NCI-H2196 (cell line): ENCODE results near the gene GCC2.
"Not testable (repeated sequence)": the region's sequence is repeated elsewhere in the genome, so short reads cannot be mapped to it uniquely, and the experiment has no call there.

ENCODE experiments used
- DNase-seq: peaks from one replicate; lab custom pipeline; 2025; ENCODE audit not compliant: unreplicated experiment; lab: John Stamatoyannopoulos, UW

Gene GCC2

DNA sequence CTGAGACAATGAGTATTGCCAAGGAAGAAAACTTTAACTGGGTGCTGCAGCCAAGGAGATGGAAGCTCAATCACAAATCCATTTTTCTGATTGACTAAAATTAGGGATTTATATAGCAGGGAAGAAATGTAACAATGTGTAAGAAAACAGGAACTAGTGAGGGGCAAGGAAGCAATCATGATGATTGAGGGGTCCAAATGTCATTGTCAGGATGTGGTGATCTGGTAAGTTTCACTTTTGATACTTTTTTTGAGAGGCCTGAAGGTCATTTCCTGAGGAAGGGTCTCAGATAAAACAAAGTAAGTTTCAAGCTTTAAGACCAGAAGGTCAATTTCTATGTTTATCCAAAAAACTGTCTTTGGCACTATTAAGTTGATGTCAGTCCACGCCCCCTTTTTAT, 12.0 kb upstream of the GCC2 start:
- no peak for DNase-seq

DNA sequence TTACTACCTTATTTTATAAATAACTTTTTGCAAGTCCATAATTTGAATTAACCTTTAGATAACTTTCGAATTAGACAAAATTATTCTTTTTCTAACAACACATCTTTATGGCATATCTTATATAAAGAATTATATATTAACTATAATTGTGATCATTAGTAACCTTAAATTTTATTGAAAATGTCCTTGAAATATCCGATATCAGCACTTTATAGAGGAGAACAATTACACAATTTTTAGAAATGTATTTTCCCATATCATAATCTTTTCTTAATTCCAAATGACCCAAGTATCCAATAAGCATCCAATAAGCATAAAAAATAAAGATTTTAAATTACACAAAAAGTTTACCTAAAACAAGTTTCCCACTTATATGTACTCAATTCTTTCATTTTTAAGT, 7.3 kb upstream of the GCC2 start:
- DNase-seq, result no peak

DNA sequence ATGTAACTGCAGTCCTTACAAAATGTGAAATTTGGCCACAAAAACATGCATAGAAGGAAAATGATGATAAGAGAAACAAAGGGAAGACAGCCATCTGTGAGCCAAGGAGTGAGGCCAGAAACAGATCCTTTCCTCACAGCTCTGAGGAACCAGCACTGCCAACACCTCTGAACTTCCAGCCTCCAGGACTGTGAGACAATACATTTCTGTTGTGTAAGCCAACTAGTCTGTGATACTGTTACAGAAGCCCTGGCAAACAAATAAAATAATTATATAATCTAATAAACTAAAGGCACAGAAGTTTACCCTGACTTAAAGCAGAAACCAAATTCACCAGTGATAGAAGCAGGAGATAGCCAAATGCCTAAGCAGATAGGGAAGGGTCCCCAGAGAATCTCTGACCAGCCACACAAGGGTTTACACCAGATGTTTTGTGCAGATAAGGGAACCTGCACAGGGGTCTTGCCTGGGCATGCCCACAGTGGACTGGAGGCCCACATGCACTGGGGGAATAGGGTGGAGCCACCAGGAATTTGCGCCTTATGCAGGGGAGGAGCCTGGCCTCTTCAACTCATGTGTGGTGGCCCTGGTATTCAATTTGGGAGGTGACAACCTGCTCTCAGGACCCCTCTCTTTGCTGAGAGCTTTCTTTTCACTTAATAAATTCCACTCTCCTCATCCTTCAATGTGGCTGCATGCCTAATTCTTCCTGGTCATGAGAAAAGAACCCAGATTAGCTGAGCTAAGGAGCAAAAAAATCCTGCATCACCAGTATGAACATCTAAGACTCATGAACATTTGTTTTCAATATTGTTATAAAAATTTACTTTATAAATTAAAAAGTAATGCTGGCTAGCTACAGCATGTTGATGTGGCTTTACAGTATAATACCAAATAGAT, 3.8 kb upstream of the GCC2 start:
- no peak for DNase-seq

DNA sequence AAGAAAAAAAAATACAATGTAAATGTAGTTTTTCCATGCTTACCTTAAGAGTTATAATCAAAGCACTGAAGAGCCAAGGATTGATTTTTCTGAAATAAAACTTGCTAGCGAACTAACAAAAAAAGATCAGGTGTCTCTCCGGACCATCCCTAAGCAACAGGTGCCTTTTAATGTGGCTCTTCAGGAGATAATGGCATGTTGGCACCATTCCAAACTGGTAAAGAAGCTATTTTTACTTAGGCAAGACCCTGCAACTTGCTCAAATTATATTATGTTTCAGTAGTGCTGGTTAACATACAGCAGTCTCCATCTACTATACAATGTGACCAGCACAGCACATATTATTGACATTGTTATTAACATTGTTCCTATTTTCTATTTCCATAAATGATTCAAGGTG, 2.3 kb upstream of the GCC2 start:
- no peak for DNase-seq

DNA sequence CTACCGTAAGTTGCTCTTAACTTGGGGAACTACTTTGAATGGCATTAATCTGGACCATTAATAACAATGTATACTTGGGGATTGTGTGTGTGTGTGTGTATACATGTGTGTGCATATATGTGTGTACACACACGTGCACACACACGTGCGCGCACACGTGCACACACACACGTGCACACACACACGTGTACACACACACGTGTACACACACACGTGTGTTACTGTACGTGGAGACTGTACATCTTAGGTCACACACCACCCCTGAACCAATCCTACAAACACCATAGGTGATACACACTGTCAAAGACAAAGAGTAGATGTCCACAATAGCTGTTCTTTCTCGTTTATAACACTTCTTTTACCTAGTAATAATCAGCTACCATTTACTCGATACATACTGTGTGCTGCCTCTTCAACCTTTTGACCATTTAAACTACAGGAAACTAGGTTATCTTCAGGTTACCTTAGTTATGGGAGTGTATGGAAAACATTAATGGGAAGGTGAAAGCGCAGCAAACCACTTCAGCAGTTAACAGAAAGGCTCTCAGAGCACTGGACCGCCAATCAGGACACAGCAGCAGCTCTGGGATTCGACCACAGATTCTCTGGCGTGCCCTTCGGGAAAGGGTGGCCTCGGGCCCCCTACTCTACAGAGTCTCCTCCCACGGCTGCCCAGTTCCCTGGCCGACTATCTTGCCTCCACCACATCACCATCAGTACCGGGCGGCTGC, 894 bp upstream of the GCC2 start:
- peak; percentile 23 for DNase-seq

DNA sequence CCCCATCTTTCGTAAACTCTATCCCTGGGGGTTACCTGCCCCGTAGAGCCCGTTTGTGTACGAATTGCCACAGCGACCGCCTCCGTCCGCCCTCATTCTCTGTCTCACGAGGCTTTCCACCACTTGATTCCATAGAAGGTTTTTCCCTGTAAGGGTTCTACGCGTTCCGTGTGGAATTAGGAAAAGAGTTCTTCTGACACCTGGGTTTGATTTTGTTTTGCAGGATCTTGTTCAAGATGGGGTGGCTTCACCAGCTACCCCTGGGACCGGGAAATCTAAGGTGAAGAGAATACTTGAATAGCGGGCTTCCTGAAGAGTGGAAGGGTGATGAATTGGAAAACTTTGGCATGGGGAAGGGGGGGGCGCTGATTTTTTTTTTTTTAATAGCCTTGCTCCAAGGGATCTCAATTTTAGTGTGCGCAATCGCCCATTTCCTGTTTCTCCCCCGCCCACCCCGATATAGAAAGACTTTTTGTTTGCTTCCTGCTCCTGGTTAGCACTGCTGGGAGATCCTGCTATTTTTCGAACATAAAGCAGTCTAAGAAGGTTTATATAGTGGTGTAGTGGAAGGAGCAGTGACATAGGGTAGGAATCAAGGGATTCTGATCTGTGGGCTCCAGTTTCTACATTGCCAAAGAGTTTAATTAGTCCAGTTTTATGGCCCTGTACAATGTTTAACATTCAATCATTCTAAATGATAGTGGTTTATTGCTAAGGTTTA, 564 bp downstream of the GCC2 start:
- peak; percentile 41 for DNase-seq

DNA sequence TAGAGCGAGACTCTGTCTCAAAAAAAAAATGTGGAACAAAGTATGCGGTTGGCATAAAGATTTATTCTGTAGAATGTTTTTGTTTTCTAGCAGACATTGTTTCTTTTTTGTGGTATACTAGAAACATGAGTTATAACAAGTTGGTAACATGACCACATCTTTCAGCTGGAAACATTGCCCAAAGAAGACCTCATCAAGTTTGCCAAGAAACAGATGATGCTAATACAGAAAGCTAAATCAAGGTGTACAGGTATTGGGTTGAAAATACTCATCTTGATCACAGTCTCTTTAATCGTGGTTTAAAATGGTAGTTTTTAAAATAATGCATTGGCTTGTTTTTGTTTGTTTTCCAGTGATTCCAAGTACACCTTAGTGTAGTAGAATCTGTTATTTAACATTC, 1.9 kb downstream of the GCC2 start:
- DNase-seq, result no peak

DNA sequence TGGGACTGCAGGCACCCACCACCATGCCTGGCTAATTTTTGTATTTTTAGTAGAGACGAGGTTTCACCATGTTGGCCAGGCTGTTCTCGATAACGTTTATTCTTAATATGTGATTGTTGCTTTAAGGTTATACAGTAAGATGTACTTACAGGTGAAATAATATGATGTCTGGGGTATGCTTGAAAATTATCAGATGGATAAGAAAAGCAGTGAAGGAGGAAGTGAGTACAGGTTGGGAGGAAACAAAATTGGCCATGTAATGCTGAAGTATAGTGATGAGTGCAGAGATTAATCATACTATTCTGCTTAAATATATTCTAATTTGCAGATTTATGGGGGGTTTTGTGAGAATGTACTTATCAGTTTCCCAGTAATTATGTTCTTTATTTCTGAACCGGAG, 3.0 kb downstream of the GCC2 start:
- no peak for DNase-seq

DNA sequence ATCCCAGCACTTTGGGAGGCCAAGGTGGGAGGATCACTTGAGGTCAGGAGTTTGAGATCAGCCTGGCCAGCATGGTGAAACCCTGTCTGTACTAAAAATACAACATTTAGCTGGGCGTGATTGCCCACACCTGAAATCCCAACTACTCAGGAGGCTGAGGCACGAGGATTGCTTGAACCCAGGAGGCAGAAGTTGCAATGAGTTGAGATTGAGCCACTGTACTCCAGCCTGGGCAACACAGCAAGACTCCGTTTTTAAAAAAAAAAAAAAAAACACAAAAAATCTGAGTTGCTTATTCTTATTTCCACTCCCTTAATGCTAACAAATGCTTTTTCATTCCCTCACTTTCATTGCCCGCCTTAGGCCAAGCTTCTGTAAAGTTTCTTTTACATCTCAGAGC, 4.5 kb downstream of the GCC2 start:
- not testable (repeated sequence) for DNase-seq

DNA sequence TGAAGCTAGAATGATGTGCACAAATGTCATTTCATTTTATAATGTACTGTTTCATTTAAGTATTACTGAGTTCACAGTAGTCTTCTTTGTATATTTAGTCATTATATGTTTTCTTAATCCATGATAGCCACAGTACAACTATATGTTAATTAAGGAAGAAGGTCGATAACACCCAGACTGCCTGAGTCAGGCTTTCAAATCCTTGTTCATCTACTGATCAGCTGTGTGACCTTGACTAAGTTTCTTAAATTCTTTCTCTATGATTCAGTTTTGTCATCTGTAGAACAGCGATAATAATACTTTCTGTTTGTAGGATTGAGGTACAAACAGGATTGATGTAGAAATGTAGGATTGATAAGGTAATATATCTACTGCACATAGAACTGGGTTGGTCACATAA, 5.4 kb downstream of the GCC2 start:
- no peak for DNase-seq

DNA sequence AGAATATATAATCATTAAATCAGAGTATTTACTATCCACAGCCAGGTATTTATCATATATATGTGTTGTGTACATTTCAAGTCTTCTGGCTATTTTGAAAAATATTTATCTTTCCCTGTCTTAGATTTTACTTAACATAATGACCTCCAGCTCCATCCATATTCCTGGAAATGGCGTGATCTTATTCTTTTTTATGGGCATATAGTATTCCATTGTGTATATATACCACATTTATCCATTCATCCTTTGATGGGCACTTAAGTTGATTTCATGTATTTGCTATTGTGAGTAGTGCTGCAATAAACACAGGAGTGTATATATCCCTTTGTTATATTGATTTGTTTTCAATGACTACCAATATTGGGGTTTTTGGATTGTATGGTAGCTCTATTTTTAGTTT, 6.6 kb downstream of the GCC2 start:
- DNase-seq, result no peak

DNA sequence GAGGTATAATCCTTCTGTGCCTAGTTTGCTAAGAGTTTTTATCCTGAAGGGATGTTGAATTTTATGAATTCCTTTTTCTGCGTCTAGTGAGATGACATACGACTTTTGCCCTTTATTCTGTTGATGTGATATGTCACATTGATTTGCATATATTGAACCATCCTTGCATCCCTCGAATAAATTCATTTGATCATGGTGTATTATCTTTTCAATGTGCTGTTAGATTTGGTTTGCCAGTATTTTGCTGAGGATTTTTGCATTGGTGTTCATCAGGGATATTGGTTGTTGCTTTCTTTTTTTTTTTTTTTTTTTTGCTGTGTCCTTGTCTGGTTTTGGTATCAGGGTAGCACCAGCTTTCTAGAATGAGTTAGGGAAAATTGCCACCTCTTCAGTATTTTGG, 9.1 kb downstream of the GCC2 start:
- no peak for DNase-seq

DNA sequence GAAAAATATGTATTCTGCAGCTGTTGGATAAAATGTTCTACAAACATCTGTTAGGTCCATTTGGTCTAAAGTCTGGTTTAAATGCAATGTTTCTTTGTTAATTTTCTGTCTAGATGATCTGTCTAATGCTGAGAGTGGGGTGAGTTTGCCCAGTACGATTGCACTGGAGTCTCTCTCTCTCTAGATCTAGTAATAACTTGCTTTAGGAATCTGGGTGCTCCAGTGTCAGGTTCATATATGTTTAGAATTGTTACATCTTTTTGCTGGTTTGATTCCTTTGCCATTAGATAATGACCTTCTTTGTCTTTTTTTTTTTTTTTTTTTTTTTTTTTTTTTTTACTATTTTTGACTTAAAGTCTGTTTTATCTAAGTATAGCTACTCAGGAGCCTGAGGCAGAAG, 10.4 kb downstream of the GCC2 start:
- DNase-seq, result no peak

DNA sequence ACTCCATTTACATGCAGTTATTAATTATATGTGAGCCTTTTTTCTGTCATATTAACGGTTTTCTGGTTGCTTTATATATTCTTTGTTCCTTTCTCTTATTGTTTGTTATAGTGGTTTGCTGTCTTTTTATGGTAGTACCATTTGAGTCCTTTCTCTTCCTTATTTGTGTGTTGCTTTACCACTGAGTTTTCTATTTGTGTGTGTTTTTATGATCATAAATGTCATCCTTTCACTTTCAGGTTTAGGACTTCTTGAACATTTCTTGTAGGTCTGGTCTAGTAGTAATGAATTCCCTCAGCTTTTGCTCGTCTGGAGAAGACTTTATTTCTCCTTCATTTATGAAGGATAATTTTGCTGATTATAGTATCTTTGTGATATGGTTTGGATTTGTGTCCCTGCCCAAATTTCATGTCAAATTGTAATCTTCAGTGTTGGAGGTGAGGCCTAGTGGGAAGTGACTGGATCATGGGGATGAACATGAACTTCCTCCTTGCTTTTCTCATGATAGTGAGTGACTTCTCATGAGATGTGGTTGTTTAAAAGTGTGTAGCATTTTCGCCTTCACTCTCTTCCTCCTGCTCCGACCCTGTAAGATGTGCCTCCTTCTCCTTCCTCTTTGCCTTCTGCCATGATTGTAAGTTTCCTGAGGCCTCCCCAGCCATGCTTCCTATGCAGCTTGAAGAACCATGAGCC, 11.5 kb downstream of the GCC2 start:
- no peak for DNase-seq

DNA sequence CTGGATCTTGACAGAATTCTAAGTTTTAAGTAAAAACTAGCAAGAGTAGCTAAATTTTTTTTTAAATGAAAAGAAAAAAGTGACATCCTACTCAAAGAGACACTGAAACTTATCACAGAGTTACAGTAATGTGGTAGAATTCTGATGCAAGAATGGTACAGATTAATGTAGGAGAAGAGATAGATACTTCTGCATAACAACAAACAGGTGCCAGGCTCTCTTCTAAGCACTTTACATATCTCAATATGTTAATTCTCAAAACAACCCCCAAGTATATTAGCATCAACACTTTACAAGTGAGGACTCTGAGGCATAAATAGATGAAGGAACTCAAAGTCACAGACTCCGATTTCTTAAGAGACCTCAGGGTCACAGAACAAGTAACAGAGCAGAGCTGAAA, 28.1 kb downstream of the GCC2 start:
- no peak for DNase-seq

DNA sequence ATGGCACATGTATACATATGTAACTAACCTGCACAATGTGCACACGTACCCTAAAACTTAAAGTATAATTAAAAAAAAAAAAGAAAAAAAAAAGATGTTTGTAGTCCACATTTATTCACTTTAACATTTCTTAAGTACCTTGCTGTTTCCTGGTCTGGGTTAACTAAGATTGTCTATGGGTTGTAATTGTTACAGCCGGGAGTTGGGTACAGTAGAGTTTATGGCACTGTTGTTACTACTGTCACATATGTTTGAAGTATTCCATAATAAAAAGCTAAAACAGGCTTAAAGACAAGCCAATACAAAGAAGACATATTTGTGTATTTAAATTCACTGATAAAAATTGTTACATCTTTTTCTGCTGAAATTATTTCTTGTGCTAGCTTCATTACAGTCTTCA, 36.2 kb downstream of the GCC2 start:
- DNase-seq, result no peak

DNA sequence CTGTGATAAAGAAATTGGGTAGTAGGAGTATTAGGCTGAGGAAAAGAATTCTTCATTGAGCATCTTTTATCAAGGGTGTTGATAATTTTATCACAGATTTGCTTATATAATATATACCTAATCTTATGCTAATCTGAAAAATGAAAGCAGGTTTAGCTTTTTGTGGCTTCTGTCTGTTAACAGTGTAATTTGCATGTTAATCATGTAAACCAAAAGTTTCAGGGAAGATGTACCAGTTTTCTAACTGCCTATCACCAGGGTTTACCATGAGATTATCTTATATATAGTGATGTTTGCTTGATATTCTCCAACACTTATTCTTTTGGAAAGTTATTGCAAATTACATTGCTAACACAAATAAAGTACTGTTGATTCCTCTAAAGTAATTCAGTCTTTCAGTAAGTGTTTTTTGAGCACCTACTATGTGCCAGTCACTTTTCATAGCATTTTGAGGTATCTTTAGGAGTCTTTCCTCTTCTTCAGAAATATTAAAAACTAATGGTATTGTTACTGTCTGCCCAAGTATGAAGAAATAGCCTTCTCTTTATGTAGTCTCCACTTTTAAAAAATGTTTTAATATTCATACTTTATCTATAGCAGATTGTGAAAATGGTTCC, 41.6 kb downstream of the GCC2 start:
- DNase-seq, result no peak

DNA sequence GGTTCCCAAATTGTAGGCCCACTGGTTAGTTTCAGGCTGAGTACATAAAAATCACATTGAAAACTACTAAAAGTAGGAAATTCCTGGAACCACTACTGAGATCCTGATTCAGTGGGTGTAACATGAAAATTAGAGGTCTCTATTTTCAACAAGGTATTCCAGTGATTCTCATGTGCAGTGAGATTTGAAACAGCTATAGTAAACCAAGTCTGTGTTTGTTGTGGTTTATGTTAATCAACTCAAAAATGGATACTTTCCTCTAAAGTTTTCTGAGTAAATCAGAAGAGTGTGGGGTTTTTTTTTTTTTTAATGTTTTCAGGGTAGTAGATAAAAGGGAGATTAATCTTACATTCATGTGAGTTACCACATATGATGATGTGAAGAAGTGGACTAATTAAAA, 42.8 kb downstream of the GCC2 start:
- no peak for DNase-seq

DNA sequence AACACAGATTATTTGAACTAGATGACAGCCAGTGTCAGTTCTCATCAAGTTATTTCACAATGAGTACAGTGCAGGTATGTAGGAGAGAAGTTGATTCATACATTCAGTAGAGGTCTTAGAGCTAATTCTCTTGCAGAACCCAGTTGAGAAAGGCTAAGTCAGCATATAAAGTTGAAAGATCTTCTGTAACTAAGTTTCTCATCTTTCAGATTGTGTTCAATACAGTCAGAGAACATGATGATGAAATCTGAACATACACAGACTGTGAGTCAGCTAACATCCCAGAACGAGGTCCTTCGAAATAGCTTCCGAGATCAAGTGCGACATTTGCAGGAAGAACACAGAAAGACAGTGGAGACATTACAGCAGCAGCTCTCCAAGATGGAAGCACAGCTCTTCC, 43.4 kb downstream of the GCC2 start:
- DNase-seq, result no peak

DNA sequence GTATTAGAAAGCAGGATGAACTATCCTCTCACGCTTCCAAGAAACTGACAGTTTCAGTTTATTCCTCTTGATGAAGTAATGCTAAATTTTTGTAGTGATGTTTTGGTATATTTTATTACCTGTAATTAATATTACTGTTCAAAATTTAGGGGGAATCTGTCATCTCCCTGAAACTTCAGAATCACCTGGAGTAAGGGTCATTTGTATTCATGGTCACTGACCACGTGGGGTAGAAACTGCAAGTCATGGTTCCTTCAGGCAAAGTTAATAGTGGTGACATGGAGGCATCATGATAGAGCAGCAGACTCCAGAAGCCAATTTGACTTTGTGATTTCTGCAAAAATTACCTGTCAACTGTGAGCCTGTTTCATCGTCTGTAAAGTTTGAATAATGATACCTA, 47.2 kb downstream of the GCC2 start:
- not testable (repeated sequence) for DNase-seq

DNA sequence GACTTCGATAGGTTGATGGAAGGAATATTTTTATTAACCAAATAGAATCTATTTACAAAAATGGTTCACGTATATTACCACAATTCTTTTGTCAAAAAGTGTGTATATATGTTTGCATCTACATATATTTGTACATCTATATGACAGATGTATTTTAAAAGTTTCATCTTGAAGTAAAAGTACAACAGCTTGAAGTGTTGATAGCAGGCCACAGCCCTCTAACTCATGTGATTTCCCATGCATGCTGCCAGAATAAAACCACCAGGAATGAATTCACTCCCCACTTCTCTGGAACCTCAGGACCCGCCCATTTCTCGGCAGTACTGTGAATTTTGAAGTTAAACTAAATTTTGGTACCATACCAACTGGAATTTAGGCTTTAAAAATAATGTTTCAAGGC, 58.6 kb downstream of the GCC2 start:
- not testable (repeated sequence) for DNase-seq
